Stimulated activated naive CD4-positive, alpha-beta T cell (primary cell): ENCODE measurements around the gene NEDD4L.

Experiments used
- DNase-seq, 6 experiments: peaks; one replicate each; lab custom pipeline; 2025; lab: John Stamatoyannopoulos, UW

Gene NEDD4L

GRCh38 chr18:58291131-58291530 is 247.1 kb downstream of the NEDD4L start:
- DNase-seq, result no peak

- no peak for DNase-seq
Observed at GRCh38 chr18:58292638-58293037, 248.6 kb downstream of the NEDD4L start.

- no peak for DNase-seq
Observed at GRCh38 chr18:58297198-58297597, 253.2 kb downstream of the NEDD4L start.

- no peak for DNase-seq
Observed at GRCh38 chr18:58298251-58299134, 254.5 kb downstream of the NEDD4L start.

GRCh38 chr18:58299135-58299473 is 255.1 kb downstream of the NEDD4L start:
- no peak for DNase-seq

GRCh38 chr18:58299936-58300335 is 255.9 kb downstream of the NEDD4L start:
- DNase-seq, result no peak

GRCh38 chr18:58300867-58301266 is 256.8 kb downstream of the NEDD4L start:
- DNase-seq, result no peak

GRCh38 chr18:58302811-58303210 is 258.8 kb downstream of the NEDD4L start:
- DNase-seq, result peak in 2 of 6 experiments; percentile 27 to 30

- peak in 4 of 6 experiments; percentile 6 to 39 (median 21) for DNase-seq
Observed at GRCh38 chr18:58303363-58303762, 259.3 kb downstream of the NEDD4L start.

GRCh38 chr18:58305792-58306191 is 261.8 kb downstream of the NEDD4L start:
- DNase-seq, result no peak

GRCh38 chr18:58307441-58307840 is 263.4 kb downstream of the NEDD4L start:
- DNase-seq, result no peak

- DNase-seq, result no peak
Observed at GRCh38 chr18:58308463-58308862, 264.4 kb downstream of the NEDD4L start.

GRCh38 chr18:58309099-58309498 is 265.1 kb downstream of the NEDD4L start:
- no peak for DNase-seq

- DNase-seq, result no peak
Observed at GRCh38 chr18:58309610-58310239, 265.7 kb downstream of the NEDD4L start.

GRCh38 chr18:58310517-58310916 is 266.5 kb downstream of the NEDD4L start:
- peak; percentile 7 to 66 (median 40) for DNase-seq

GRCh38 chr18:58311390-58311789 is 267.4 kb downstream of the NEDD4L start:
- DNase-seq, result no peak

- DNase-seq, result no peak
Observed at GRCh38 chr18:58313491-58314032, 269.5 kb downstream of the NEDD4L start.

- DNase-seq, result no peak
Observed at GRCh38 chr18:58314284-58314683, 270.3 kb downstream of the NEDD4L start.

- DNase-seq, result no peak
Observed at GRCh38 chr18:58315041-58315440, 271.0 kb downstream of the NEDD4L start.

GRCh38 chr18:58315739-58316215 is 271.8 kb downstream of the NEDD4L start:
- no peak for DNase-seq

GRCh38 chr18:58316396-58317342 is 272.6 kb downstream of the NEDD4L start:
- peak in 2 of 6 experiments; percentile 17 to 40 for DNase-seq

- DNase-seq, result no peak
Observed at GRCh38 chr18:58319719-58320118, 275.7 kb downstream of the NEDD4L start.
